Fibroblast of lung (primary cell): Measurements from ENCODE around the gene BAZ1B.

Experiments
- EZH2 ChIP-seq: IDR thresholded peaks from 2 replicates; pipeline ENCODE4 v1.5.1; 2012; ENCODE audit warnings: low read length, control low read depth, mild to moderate bottlenecking; ENCODE audit errors: missing control alignments
- TF ChIP-seq, protein P1 (sequence below), 2 donors: IDR thresholded peaks in 1 of 2; conservative IDR thresholded peaks in 1 of 2; 1 replicate in 1 of 2; 2 replicates in 1 of 2; pipeline ENCODE4 v1.5.1; 2011 to 2012; ENCODE audit warnings: low read length in 2 of 2, control low read depth in 1 of 2, inconsistent platforms in 1 of 2, low read depth in 1 of 2, mild to moderate bottlenecking in 1 of 2

DNA sequence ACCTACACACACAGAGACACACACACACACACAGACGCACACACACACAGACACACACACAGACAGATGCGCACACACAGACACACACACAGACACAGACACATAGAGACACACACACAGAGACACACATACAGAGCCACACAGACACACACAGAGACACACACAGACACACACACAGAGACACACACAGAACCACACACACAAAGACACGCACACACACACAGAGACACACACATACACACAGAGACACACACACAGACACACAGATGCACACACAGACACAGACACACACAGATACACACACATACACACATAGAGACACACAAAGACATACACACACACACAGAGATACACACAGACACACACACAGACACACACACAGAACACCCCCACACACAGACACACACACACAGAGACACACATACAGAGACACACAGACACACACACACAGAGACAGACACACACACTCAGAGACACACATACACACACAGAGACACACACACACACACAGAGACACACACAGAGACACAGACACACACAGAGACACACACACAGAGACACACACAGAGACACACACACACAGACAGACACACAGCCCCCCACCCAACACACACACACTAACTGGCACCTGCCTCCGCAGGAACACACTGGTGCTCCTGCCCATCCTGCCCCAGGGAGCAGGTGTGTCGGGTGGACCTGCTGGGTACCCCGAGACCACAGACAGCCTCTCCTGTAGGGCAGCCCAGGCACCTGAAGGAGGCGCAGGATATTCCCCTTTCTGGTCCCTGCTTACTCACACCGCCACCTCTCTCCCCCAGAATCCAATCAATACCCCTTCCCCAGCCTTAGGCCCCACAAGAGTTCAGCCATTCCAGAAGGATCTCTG lies 93.9 kb downstream of the BAZ1B start:
- TF ChIP-seq, protein P1, sequence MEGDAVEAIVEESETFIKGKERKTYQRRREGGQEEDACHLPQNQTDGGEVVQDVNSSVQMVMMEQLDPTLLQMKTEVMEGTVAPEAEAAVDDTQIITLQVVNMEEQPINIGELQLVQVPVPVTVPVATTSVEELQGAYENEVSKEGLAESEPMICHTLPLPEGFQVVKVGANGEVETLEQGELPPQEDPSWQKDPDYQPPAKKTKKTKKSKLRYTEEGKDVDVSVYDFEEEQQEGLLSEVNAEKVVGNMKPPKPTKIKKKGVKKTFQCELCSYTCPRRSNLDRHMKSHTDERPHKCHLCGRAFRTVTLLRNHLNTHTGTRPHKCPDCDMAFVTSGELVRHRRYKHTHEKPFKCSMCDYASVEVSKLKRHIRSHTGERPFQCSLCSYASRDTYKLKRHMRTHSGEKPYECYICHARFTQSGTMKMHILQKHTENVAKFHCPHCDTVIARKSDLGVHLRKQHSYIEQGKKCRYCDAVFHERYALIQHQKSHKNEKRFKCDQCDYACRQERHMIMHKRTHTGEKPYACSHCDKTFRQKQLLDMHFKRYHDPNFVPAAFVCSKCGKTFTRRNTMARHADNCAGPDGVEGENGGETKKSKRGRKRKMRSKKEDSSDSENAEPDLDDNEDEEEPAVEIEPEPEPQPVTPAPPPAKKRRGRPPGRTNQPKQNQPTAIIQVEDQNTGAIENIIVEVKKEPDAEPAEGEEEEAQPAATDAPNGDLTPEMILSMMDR (conservative IDR thresholded peaks at IDR 0.05 in 1 of 2, IDR thresholded peaks at IDR 0.05 in 1 of 2; ENCODE audit: low read depth in 1 of 2, low read length in 2 of 2), result no peak
- TF ChIP-seq EZH2, result no peak
